ENCODE measurements around the gene LOXL3.

The LOXL3 gene

GRCh38 chr2:74493546-74493945, 60.2 kb downstream of the LOXL3 start:
- H3K36me3 ChIP-seq (ENCODE audit: control insufficient read depth, insufficient read depth, low read length), result no peaks in the 10 kb centered on the region
- no peak overlapping the region for H3K9ac ChIP-seq
- no peak overlapping the region for H3K4me3 ChIP-seq (ENCODE audit: low read depth, low read length)
- no peaks in the 10 kb centered on the region for H3K9me3 ChIP-seq (ENCODE audit: control insufficient read depth, low read length)
- H3K4me1 ChIP-seq, result no peaks in the 10 kb centered on the region
- no peak overlapping the region for H3K4me2 ChIP-seq (ENCODE audit: low read length)
- no peaks in the 10 kb centered on the region for H3K79me2 ChIP-seq
- H3K27me3 ChIP-seq (ENCODE audit: control insufficient read depth, insufficient read depth, low read length), result no peaks in the 10 kb centered on the region
- no peak for TF ChIP-seq CTCF (IDR thresholded peaks at IDR 0.05)
- H2AFZ ChIP-seq, result no peak overlapping the region
- no peak overlapping the region for H3K27ac ChIP-seq

GRCh38 chr2:74491648-74492544, 61.8 kb downstream of the LOXL3 start:
- H3K27ac ChIP-seq, result no peak overlapping the region
- no peak overlapping the region for H3K4me3 ChIP-seq (ENCODE audit: low read depth, low read length)

GRCh38 chr2:74489906-74490305, 63.8 kb downstream of the LOXL3 start:
- no peak overlapping the region for H3K4me2 ChIP-seq (ENCODE audit: low read length)
- H3K9me3 ChIP-seq (ENCODE audit: control insufficient read depth, low read length), result no peaks in the 10 kb centered on the region
- no peak overlapping the region for H2AFZ ChIP-seq
- TF ChIP-seq CTCF (IDR thresholded peaks at IDR 0.05), result no peak
- H3K9ac ChIP-seq, result no peak overlapping the region
- no peak overlapping the region for H3K27ac ChIP-seq
- H3K36me3 ChIP-seq (ENCODE audit: control insufficient read depth, insufficient read depth, low read length), result no peaks in the 10 kb centered on the region
- H3K4me3 ChIP-seq (ENCODE audit: low read depth, low read length), result no peak overlapping the region
- no peaks in the 10 kb centered on the region for H3K4me1 ChIP-seq
- H3K79me2 ChIP-seq, result peaks cover 5% of the 10 kb centered on the region
- H3K27me3 ChIP-seq (ENCODE audit: control insufficient read depth, insufficient read depth, low read length), result no peaks in the 10 kb centered on the region

More at GRCh38 chr2:74491648-74492544, 61.8 kb downstream of the LOXL3 start:
- Histone ChIP-seq H3K9me3 (ENCODE audit: control insufficient read depth, low read length) (no peaks in the 10 kb centered on the region), H3K27me3 (ENCODE audit: control insufficient read depth, insufficient read depth, low read length) (no peaks in the 10 kb centered on the region), H3K4me1 (no peaks in the 10 kb centered on the region), H3K36me3 (ENCODE audit: control insufficient read depth, insufficient read depth, low read length) (no peaks in the 10 kb centered on the region), H3K79me2 (peaks cover 3% of the 10 kb centered on the region), H3K4me2 (ENCODE audit: low read length) (no peak overlapping the region), H3K9ac (no peak overlapping the region), H2AFZ (no peak overlapping the region)
- no peak for TF ChIP-seq CTCF (IDR thresholded peaks at IDR 0.05)

GRCh38 chr2:74488643-74489481, 64.9 kb downstream of the LOXL3 start:
- Histone ChIP-seq H3K79me2 (peaks cover 8% of the 10 kb centered on the region), H2AFZ (no peak overlapping the region), H3K27me3 (ENCODE audit: control insufficient read depth, insufficient read depth, low read length) (no peaks in the 10 kb centered on the region), H3K9me3 (ENCODE audit: control insufficient read depth, low read length) (no peaks in the 10 kb centered on the region), H3K4me2 (ENCODE audit: low read length) (no peak overlapping the region), H3K9ac (no peak overlapping the region), H3K4me3 (ENCODE audit: low read depth, low read length) (no peak overlapping the region), H3K4me1 (no peaks in the 10 kb centered on the region), H3K36me3 (ENCODE audit: control insufficient read depth, insufficient read depth, low read length) (no peaks in the 10 kb centered on the region), H3K27ac (no peak overlapping the region)
- TF ChIP-seq CTCF (IDR thresholded peaks at IDR 0.05), result no peak

Measured in parathyroid adenoma (tissue), 2 donors.